ENCODE data around the gene KRT26.

The KRT26 gene, protein sequence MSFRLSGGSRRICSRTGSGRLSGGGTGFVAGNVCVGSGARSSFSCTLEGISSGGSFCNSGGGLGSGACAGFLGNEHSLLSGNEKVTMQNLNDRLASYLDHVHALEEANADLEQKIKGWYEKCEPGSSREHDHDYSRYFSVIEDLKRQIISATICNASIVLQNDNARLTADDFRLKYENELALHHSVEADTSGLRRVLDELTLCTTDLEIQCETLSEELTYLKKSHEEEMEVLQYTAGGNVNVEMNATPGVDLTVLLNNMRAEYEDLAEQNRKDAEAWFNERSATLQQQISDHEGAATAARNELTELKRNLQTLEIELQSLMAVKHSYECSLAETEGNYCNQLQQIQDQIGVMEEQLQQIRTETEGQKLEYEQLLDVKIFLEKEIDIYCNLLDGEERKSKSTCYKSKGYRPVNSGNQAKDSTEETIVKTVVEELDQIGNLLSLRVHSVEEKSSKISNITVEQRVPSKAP

GRCh38 chr17:40772101-40772500 lies at the start of gene KRT26:
Gene KRT26 (minus strand): TSS chr17:40772201. CDS start chr17:40772113, 88 bp downstream.
- no peak for DNase-seq (ENCODE audit: low read depth)
- TF ChIP-seq, protein P1, sequence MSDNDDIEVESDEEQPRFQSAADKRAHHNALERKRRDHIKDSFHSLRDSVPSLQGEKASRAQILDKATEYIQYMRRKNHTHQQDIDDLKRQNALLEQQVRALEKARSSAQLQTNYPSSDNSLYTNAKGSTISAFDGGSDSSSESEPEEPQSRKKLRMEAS (IDR thresholded peaks at IDR 0.05; ENCODE audit: low read depth, low read length), result no peak
- TF ChIP-seq MYC (IDR thresholded peaks at IDR 0.05; ENCODE audit: low read depth, low read length) (no peak), CTCF (IDR thresholded peaks at IDR 0.05; ENCODE audit: low read depth, low read length) (no peak), POLR2A (IDR thresholded peaks at IDR 0.05; ENCODE audit: extremely low read depth, insufficient read length) (no peak)
- H3K4me3 ChIP-seq (ENCODE audit: low read depth, low read length), result no peak within 1 kb of the TSS

GRCh38 chr17:40821536-40821935 lies 49.5 kb upstream of the KRT26 start:
- H3K4me3 ChIP-seq (ENCODE audit: low read depth, low read length), result no peak overlapping the region
- TF ChIP-seq, protein P1 (IDR thresholded peaks at IDR 0.05; ENCODE audit: low read depth, low read length), result no peak
- TF ChIP-seq POLR2A (IDR thresholded peaks at IDR 0.05; ENCODE audit: extremely low read depth, insufficient read length) (no peak), CTCF (IDR thresholded peaks at IDR 0.05; ENCODE audit: low read depth, low read length) (no peak), MYC (IDR thresholded peaks at IDR 0.05; ENCODE audit: low read depth, low read length) (no peak)
- no peak for DNase-seq (ENCODE audit: low read depth)

GRCh38 chr17:40820228-40820838 lies 48.3 kb upstream of the KRT26 start:
- DNase-seq (ENCODE audit: low read depth), result no peak
- H3K4me3 ChIP-seq (ENCODE audit: low read depth, low read length), result no peak overlapping the region
- TF ChIP-seq POLR2A (IDR thresholded peaks at IDR 0.05; ENCODE audit: extremely low read depth, insufficient read length) (no peak), MYC (IDR thresholded peaks at IDR 0.05; ENCODE audit: low read depth, low read length) (no peak), CTCF (IDR thresholded peaks at IDR 0.05; ENCODE audit: low read depth, low read length) (no peak)
- TF ChIP-seq, protein P1 (IDR thresholded peaks at IDR 0.05; ENCODE audit: low read depth, low read length), result no peak

DNA sequence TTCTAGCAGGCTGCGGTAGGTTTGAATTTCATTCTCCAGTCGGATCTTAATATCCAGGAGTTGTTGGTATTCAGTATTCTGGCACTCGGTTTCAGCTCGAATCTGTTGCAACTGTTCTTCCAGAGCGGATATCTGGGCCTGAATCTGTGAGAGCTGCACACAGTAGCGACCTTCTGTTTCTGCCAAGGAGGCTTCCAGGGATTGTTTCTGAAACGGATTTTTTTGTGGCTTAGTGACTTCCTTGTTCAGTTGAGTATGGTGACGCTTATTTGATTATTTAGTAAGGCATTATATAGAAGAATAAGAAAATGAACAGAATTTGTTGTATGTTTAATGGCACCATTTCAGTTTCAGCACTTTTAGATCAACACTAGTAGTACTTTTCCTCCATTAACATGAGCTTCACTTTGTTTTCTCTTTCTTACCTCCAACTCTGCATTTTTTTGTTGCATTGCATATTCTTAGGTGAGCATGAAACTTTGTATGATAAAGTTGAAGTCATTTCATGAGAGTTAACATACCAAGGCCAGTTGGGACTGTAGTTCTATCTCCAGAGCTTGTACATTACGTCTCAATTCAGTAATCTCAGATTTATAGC lies 47.6 kb upstream of the KRT26 start:
- peak overlapping the region; percentile 94 for H3K4me3 ChIP-seq (ENCODE audit: low read depth, low read length)
- TF ChIP-seq POLR2A (IDR thresholded peaks at IDR 0.05; ENCODE audit: extremely low read depth, insufficient read length) (no peak), MYC (IDR thresholded peaks at IDR 0.05; ENCODE audit: low read depth, low read length) (no peak), CTCF (IDR thresholded peaks at IDR 0.05; ENCODE audit: low read depth, low read length) (no peak)
- TF ChIP-seq, protein P1 (IDR thresholded peaks at IDR 0.05; ENCODE audit: low read depth, low read length), result no peak
- peak; percentile 8 for DNase-seq (ENCODE audit: low read depth)

GRCh38 chr17:40818733-40819527 lies 46.9 kb upstream of the KRT26 start:
- H3K4me3 ChIP-seq (ENCODE audit: low read depth, low read length), result peak overlapping the region; percentile 94
- DNase-seq (ENCODE audit: low read depth), result peak; percentile 85
- TF ChIP-seq, protein P1 (IDR thresholded peaks at IDR 0.05; ENCODE audit: low read depth, low read length), result no peak
- TF ChIP-seq CTCF (IDR thresholded peaks at IDR 0.05; ENCODE audit: low read depth, low read length) (no peak), POLR2A (IDR thresholded peaks at IDR 0.05; ENCODE audit: extremely low read depth, insufficient read length) (peak; percentile 23), MYC (IDR thresholded peaks at IDR 0.05; ENCODE audit: low read depth, low read length) (no peak)

All from NB4 (cell line).